ENCODE data around the gene ARMC5.

GRCh38 chr16:31416371-31416770, 42.9 kb upstream of the ARMC5 start:
- TF ChIP-seq POLR2A (IDR thresholded peaks at IDR 0.05; ENCODE audit: low read length): no peak
- no peak for TF ChIP-seq GATA1 (IDR thresholded peaks at IDR 0.05; ENCODE audit: low read depth, low read length)
